Measurements from ENCODE around the gene TYMP. TPM values are rescaled to one million over a fixed set of nuclear protein-coding genes. Genes with fewer than 3 reads are reported as not detected.

The TYMP gene
- total and polyA plus RNA-seq, 2 of the 8 experiments (the other 6 are each of a cell fraction or from before 2014, with no cell fraction given) = 0.43 to 0.48 TPM

GRCh38 chr22:50497093-50497492 lies 32.7 kb downstream of the TYMP start (continued):
- TF ChIP-seq RXRA (IDR thresholded peaks at IDR 0.05; ENCODE audit: insufficient read depth, low read depth, low read length) = no peak
- TF ChIP-seq TAF1 (IDR thresholded peaks at IDR 0.05; ENCODE audit: low read depth, low read length) = no peak
- TF ChIP-seq RBBP5 (IDR thresholded peaks at IDR 0.05; ENCODE audit: borderline replicate concordance, low read depth, low read length) = no peak
- no peak for TF ChIP-seq KDM1A (IDR thresholded peaks at IDR 0.05; ENCODE audit: borderline replicate concordance, low read length)
- TF ChIP-seq KDM4A (IDR thresholded peaks at IDR 0.05; ENCODE audit: low read depth, low read length, severe bottlenecking) = no peak
